K562 (cell line): Measurements from ENCODE around the gene SIX6. TPM values are rescaled to one million over a fixed set of nuclear protein-coding genes. Genes with fewer than 3 reads are reported as not detected.
A peak's percentile ranks its signal among the peaks of the same experiment; 100 is the strongest.

Source experiments
- BDP1 ChIP-seq: IDR thresholded peaks from 3 replicates; pipeline ENCODE4 v1.6.1; 2011; ENCODE audit not compliant: insufficient read length, insufficient read depth
- EHMT2 ChIP-seq: fragments of 450-650 bp; IDR thresholded peaks from 2 replicates; pipeline ENCODE4 v1.6.1; 2018; ENCODE audit warnings: antibody characterized with exemption
- GATAD2A ChIP-seq: fragments of 450-650 bp; IDR thresholded peaks from 2 replicates; pipeline ENCODE4 v1.6.1; 2017
- JUNB ChIP-seq: fragments of 450-650 bp; formaldehyde crosslinking; conservative IDR thresholded peaks from 2 replicates; pipeline ENCODE4 v1.4.0; 2020; ENCODE audit warnings: mild to moderate bottlenecking
- MCM7 ChIP-seq, 2 experiments: fragments of 450-650 bp; IDR thresholded peaks; 2 replicates each; pipeline ENCODE4 v1.6.1; 2016 to 2018
- PCBP1 ChIP-seq: fragments of 200-400 bp; formaldehyde crosslinking; IDR thresholded peaks from 2 replicates; pipeline ENCODE4 v1.6.1; 2018; ENCODE audit warnings: mild to moderate bottlenecking, low read depth, low read length; ENCODE audit not compliant: poor library complexity, severe bottlenecking
- PCBP2 ChIP-seq: fragments of 200-400 bp; formaldehyde crosslinking; IDR thresholded peaks from 2 replicates; pipeline ENCODE4 v1.6.1; 2018; ENCODE audit warnings: low read length, low read depth, mild to moderate bottlenecking, moderate library complexity; ENCODE audit not compliant: poor library complexity, severe bottlenecking
- PHB2 ChIP-seq: fragments of 450-650 bp; IDR thresholded peaks from 2 replicates; pipeline ENCODE4 v1.6.1; 2017; ENCODE audit warnings: low read depth
- POU5F1 ChIP-seq: fragments of 150-350 bp; IDR thresholded peaks from 2 replicates; pipeline ENCODE4 v1.6.1; 2014; ENCODE audit warnings: borderline replicate concordance, low read length, low read depth, mild to moderate bottlenecking; ENCODE audit not compliant: partially characterized antibody
- PPARD ChIP-seq: fragments of 250-450 bp; sonication (Bioruptor Pico); IDR thresholded peaks from 2 replicates; pipeline ENCODE4 v1.8.0; 2022; ENCODE audit warnings: inconsistent platforms, mild to moderate bottlenecking, moderate library complexity
- SETDB1 ChIP-seq: IDR thresholded peaks from one replicate; pipeline ENCODE4 v1.6.1; 2012; ENCODE audit warnings: low read length, control low read depth, inconsistent platforms
- SMC3 ChIP-seq: conservative IDR thresholded peaks from 2 replicates; pipeline ENCODE4 v1.6.1; 2011; ENCODE audit warnings: low read depth, low read length, improper control_type of control experiment; ENCODE audit not compliant: insufficient read depth
- ZC3H8 ChIP-seq: fragments of 450-650 bp; IDR thresholded peaks from 2 replicates; pipeline ENCODE4 v1.6.1; 2017
- ZNF175 ChIP-seq: fragments of 200-800 bp; sonication (Bioruptor generic); IDR thresholded peaks from 2 replicates; pipeline ENCODE4 v1.6.1; 2016; ENCODE audit warnings: low read depth, mild to moderate bottlenecking, missing genetic modification characterization, missing compliant biosample characterization
- polyA plus RNA-seq, 8 experiments: library from polyadenylated mRNA; depleted of rRNA in 4 of 8; stranded (reverse) in 5 of 8; unstranded in 3 of 8; fragments of >200 nt; fragmentation: Nextera tagmentation in 2 of 8; fragmentation: Illumina TruSeq in 1 of 8; extraction: Ambion mirVana in 2 of 8; extraction: Trizol in 1 of 8; gene quantifications; 2 replicates each; pipeline versions ENCODE4 v1.2.1 to v1.2.3, GENCODE V29; 2011 to 2014; ENCODE audit warnings: inconsistent platforms in 1 of 8, missing spikeins in 1 of 8
- total RNA-seq, 7 experiments: library from RNA; depleted of rRNA in 6 of 7; stranded (reverse); fragments of >200 nt in 6 of 7; fragmentation: Illumina TruSeq in 2 of 7; extraction: Trizol in 2 of 7; gene quantifications; 2 replicates each; pipeline versions ENCODE4 v1.2.1 to v1.2.3, GENCODE V29; 2011 to 2021; ENCODE audit warnings: low replicate concordance in 1 of 7
- TF ChIP-seq, protein P1 (sequence below): fragments of 250-450 bp; sonication (Bioruptor Pico); IDR thresholded peaks from 2 replicates; pipeline ENCODE4 v1.8.0; 2022; ENCODE audit warnings: inconsistent platforms, mild to moderate bottlenecking, moderate library complexity, borderline replicate concordance
- TF ChIP-seq, protein P2 (sequence below): fragments of 450-650 bp; formaldehyde crosslinking; IDR thresholded peaks from 2 replicates; pipeline ENCODE4 v1.4.0; 2020; ENCODE audit warnings: mild to moderate bottlenecking, moderate library complexity
- TF ChIP-seq, protein P3 (sequence below): fragments of 450-650 bp; formaldehyde crosslinking; IDR thresholded peaks from 2 replicates; pipeline ENCODE4 v1.4.0; 2020; ENCODE audit warnings: mild to moderate bottlenecking, moderate library complexity
- TF ChIP-seq, protein P4 (sequence below): sonication (generic); formaldehyde crosslinking; IDR thresholded peaks from 2 replicates; pipeline ENCODE4 v1.8.0; 2022; ENCODE audit warnings: missing genetic modification reagents, mild to moderate bottlenecking, borderline replicate concordance

SIX6 gene
- total and polyA plus RNA-seq, 9 of the 15 experiments (the other 6 are each of a cell fraction or from before 2014, with no cell fraction given), result not detected

DNA sequence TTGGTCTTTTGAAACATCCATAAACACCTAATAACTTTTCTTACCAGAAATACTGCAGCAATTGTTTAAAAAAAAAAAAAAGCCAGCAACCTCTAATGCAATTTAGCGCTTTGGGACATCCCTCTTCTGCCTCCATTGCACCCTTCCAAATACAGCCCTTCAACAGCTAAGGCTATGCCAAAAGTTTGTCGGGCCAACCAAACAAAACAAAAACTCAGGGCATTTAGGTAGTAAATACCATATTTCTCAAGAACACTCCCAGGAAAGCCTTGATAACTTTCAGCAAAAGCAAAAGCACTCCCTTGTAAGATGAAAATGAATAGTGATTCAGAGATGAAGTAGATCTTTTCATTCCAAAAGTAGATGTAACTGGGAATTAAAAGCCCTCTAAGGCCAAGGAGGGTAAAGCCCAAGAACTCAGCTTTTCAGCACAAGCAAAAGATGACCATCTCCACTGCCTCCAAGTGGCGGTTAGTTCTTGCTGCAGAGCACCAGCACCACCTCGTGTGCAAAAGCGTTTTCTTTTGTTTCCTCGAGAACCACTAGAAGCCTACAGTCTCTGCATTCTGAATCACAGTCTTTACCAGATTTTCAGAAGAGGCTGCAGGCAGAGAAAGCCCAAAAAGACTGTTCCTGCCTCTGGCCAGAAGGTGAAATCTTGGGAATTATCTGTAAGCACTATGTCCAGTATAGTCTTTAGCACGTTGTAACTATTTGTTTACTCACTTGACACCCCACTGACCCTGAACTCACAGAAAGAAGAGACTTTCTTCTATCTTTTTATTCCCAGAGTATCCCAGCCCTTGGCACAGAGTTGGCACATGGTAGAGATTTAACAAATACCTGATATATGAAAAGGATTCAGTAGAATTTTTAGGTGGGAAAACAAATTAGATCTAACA is 53.1 kb downstream of the SIX6 start (continued):
- TF ChIP-seq, protein P1, sequence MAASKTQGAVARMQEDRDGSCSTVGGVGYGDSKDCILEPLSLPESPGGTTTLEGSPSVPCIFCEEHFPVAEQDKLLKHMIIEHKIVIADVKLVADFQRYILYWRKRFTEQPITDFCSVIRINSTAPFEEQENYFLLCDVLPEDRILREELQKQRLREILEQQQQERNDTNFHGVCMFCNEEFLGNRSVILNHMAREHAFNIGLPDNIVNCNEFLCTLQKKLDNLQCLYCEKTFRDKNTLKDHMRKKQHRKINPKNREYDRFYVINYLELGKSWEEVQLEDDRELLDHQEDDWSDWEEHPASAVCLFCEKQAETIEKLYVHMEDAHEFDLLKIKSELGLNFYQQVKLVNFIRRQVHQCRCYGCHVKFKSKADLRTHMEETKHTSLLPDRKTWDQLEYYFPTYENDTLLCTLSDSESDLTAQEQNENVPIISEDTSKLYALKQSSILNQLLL (CRISPR knock-in tag), result no peak
- no peak for TF ChIP-seq POU5F1
- TF ChIP-seq GATAD2A, result no peak
- TF ChIP-seq, protein P2, sequence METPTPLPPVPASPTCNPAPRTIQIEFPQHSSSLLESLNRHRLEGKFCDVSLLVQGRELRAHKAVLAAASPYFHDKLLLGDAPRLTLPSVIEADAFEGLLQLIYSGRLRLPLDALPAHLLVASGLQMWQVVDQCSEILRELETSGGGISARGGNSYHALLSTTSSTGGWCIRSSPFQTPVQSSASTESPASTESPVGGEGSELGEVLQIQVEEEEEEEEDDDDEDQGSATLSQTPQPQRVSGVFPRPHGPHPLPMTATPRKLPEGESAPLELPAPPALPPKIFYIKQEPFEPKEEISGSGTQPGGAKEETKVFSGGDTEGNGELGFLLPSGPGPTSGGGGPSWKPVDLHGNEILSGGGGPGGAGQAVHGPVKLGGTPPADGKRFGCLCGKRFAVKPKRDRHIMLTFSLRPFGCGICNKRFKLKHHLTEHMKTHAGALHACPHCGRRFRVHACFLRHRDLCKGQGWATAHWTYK (CRISPR knock-in tag), result no peak
- no peak for TF ChIP-seq JUNB (CRISPR knock-in tag)
- TF ChIP-seq SMC3, result peak; percentile 51; the same call in 1 of the 2 replicates
- TF ChIP-seq PPARD (CRISPR knock-in tag), result no peak
- TF ChIP-seq SETDB1, result no peak
- TF ChIP-seq, protein P3, sequence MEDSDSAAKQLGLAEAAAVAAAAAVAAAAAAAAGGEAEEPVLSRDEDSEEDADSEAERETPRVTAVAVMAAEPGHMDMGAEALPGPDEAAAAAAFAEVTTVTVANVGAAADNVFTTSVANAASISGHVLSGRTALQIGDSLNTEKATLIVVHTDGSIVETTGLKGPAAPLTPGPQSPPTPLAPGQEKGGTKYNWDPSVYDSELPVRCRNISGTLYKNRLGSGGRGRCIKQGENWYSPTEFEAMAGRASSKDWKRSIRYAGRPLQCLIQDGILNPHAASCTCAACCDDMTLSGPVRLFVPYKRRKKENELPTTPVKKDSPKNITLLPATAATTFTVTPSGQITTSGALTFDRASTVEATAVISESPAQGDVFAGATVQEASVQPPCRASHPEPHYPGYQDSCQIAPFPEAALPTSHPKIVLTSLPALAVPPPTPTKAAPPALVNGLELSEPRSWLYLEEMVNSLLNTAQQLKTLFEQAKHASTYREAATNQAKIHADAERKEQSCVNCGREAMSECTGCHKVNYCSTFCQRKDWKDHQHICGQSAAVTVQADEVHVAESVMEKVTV (CRISPR knock-in tag), result peak; percentile 40; the same call in 1 of the 2 replicates
- TF ChIP-seq MCM7 (IDR thresholded peaks at IDR 0.05), result no peak
- no peak for TF ChIP-seq ZNF175 (CRISPR knock-in tag)
- no peak for TF ChIP-seq PHB2
- TF ChIP-seq ZC3H8, result no peak
- no peak for TF ChIP-seq EHMT2
- no peak for TF ChIP-seq BDP1
- TF ChIP-seq, protein P4, sequence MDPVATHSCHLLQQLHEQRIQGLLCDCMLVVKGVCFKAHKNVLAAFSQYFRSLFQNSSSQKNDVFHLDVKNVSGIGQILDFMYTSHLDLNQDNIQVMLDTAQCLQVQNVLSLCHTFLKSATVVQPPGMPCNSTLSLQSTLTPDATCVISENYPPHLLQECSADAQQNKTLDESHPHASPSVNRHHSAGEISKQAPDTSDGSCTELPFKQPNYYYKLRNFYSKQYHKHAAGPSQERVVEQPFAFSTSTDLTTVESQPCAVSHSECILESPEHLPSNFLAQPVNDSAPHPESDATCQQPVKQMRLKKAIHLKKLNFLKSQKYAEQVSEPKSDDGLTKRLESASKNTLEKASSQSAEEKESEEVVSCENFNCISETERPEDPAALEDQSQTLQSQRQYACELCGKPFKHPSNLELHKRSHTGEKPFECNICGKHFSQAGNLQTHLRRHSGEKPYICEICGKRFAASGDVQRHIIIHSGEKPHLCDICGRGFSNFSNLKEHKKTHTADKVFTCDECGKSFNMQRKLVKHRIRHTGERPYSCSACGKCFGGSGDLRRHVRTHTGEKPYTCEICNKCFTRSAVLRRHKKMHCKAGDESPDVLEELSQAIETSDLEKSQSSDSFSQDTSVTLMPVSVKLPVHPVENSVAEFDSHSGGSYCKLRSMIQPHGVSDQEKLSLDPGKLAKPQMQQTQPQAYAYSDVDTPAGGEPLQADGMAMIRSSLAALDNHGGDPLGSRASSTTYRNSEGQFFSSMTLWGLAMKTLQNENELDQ (CRISPR knock-in tag), result no peak
- TF ChIP-seq PCBP1, result no peak
- no peak for TF ChIP-seq PCBP2
